ENCODE data around the gene PLEKHG4B.
"Not testable (repeated sequence)": the region's sequence is repeated elsewhere in the genome, so short reads cannot be mapped to it uniquely, and the experiment has no call there.

Gene PLEKHG4B

DNA sequence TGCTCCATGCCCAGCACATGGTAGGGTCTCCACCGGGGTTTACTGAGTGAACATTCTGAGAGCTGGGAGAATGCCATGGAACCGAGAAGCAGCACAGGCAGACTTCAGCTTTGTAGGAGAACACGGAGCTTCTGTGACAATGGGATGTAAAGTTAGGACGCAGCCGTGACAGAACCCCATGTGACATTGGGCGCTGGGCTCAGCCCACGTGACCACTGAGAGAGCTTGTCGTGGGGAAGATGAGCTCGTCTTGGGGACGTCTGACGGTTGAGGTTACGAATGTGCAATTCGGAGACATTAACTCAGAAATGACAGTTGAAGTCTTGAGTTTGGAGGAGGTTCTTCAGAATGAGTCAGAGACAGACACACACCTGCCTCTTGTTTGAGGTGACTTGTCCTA lies 139.7 kb downstream of the PLEKHG4B start:
- no peak for DNase-seq (ENCODE audit: low spot score)

DNA sequence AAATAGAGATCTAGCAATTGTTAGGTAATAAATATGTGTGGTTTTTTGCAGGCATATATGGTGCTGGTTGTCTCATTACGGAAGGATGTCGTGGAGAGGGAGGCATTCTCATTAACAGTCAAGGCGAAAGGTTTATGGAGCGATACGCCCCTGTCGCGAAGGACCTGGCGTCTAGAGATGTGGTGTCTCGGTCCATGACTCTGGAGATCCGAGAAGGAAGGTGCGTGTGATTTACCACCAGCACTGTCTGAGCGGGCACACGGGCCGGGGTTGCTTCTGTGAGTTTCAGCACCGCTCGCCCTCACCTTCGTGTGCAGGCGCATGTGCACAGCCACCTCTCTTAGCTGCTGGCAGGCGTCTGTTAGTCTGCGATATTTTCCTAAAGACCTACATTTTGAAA lies 141.5 kb downstream of the PLEKHG4B start:
- DNase-seq (ENCODE audit: low spot score): not testable (repeated sequence)

DNA sequence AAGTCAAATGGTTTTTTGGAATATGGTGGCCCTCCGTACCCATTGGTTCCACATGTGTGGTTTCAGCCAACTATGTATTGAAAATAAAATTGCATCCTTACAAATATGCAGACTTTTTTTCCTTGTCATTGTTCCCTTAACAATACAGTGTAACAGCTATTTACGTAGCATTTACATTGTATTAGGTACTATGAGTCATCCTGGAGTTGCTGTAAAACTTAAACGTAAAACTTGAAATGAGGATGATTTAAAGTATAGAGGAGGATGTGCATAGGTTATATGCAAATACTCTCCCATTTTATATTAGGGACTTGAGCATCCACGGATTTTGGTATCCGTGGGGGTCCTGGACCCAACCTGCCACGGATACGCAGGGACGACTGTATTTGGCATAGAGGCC lies 142.5 kb downstream of the PLEKHG4B start:
- DNase-seq (ENCODE audit: low spot score): no peak

DNA sequence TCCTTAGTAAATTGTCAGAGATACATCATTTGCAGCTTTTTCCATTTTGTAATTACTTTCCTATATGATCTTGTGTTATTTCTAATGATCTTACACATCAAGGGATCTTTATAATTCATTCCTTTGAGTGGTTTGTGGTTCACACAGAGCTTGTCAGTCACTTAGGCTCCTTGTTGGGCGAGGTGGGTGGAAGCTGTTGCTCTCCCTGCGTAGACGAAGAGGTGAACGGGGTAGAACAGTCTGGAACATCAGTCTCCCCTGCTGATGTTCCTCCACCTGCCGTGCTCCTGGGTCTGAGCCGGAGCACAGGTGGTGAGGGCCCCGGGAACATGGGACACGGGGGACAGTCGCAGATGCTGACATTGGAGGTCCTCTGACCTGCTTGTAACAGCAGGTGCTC lies 143.6 kb downstream of the PLEKHG4B start:
- DNase-seq (ENCODE audit: low spot score): not testable (repeated sequence)

DNA sequence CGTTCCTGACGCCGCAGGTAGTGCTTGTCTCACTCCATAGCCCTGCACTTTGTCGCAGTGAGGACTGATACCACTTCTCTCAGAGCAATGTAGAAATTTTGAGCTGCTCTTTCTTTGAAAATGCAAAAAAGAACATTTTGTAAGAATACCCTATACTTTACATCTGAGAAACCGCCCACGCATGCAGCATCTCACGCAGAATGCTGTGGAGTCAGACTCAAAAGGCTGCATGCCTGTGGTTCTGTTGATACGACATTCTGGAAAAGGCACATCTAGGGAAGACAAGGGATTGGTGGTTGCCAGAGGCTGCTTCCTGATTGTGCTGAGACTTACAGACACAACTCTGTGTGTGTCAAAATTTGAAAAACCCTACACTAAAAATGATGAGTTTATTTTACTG lies 146.0 kb downstream of the PLEKHG4B start:
- not testable (repeated sequence) for DNase-seq (ENCODE audit: low spot score)

Data from RKO (cell line).